Measurements from ENCODE around the gene FBRS. TPM values are rescaled to one million over a fixed set of nuclear protein-coding genes. Genes with fewer than 3 reads are reported as not detected.

Gene FBRS
- total RNA-seq, 1 donor from 2014 or later: 66.7 TPM

DNA sequence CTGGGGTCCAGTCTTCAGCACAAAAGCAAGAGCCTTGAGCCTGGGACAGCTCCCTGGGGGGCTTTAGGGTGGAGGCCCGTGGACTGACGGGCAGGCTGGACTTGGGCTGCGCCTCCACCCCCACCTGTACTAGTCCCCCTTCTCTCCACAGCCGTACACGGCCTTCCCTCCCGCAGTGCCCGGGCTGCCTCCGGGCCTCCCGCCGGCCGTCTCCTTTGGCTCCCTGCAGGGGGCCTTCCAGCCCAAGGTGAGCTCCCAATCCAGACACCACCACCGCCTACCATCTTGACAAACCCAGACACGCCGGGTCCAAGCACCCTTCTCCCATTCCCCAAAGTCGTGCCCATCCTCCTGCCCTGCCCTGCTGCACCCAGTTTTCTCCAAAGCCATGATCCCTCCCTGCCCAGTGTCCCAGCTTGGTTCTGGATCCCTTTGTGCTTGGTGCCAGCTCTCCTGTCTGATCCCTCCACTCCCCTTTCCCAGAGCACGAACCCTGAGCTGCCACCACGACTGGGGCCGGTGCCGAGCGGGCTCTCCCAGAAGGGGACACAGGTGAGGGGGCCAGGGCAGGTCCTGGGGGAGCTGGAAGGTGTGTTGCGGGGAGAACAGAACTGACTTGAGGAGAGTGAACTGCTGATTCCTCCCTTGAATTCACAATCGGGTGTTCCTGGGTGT is 7.1 kb downstream of the FBRS start:
- H3K27me3 Mint-ChIP-seq (ENCODE audit: unreplicated experiment): peaks cover 3% of the 10 kb centered on the region
- no peak for DNase-seq
- peaks cover 14% of the 10 kb centered on the region for H3K4me1 Mint-ChIP-seq (ENCODE audit: low read depth, unreplicated experiment)
- no peak for TF ChIP-seq CTCF (IDR thresholded peaks at IDR 0.05; ENCODE audit: partially characterized antibody, unreplicated experiment)
- H3K36me3 Mint-ChIP-seq (ENCODE audit: unreplicated experiment): peaks cover 17% of the 10 kb centered on the region
- H3K4me3 Mint-ChIP-seq (ENCODE audit: unreplicated experiment): no peak overlapping the region
- no peak overlapping the region for H3K27ac Mint-ChIP-seq (ENCODE audit: unreplicated experiment)
- H3K9me3 Mint-ChIP-seq (ENCODE audit: unreplicated experiment): peaks cover 4% of the 10 kb centered on the region

DNA sequence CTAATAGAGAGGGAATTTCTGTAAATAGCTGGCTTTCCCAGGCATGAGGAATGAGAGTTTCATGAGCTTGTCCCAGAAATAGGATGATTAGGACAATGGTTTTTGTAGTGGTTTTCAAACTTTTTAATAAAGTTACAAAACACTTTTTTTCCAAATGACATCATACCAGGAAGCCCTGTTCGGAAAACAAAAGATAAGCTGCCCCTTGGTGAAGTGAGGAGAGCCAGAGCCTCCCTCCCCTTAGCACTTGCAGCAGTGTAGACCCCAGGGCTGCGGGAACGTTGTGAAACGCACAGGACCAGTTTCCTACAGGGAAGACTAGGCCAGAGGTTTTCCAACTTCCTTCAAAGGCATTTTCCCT is 7.6 kb downstream of the FBRS start:
- Mint-ChIP-seq H3K9me3 (ENCODE audit: unreplicated experiment) (peaks cover 4% of the 10 kb centered on the region), H3K27me3 (ENCODE audit: unreplicated experiment) (peaks cover 4% of the 10 kb centered on the region), H3K4me1 (ENCODE audit: low read depth, unreplicated experiment) (peaks cover 9% of the 10 kb centered on the region), H3K36me3 (ENCODE audit: unreplicated experiment) (peaks cover 13% of the 10 kb centered on the region), H3K27ac (ENCODE audit: unreplicated experiment) (no peak overlapping the region), H3K4me3 (ENCODE audit: unreplicated experiment) (no peak overlapping the region)
- TF ChIP-seq CTCF (IDR thresholded peaks at IDR 0.05; ENCODE audit: partially characterized antibody, unreplicated experiment): no peak
- no peak for DNase-seq

GRCh38 chr16:30666681-30667080 is 8.4 kb downstream of the FBRS start:
- no peak for TF ChIP-seq CTCF (IDR thresholded peaks at IDR 0.05; ENCODE audit: partially characterized antibody, unreplicated experiment)
- H3K27me3 Mint-ChIP-seq (ENCODE audit: unreplicated experiment): peaks cover 7% of the 10 kb centered on the region
- H3K4me3 Mint-ChIP-seq (ENCODE audit: unreplicated experiment): no peak overlapping the region
- peaks cover 13% of the 10 kb centered on the region for H3K36me3 Mint-ChIP-seq (ENCODE audit: unreplicated experiment)
- DNase-seq: no peak
- no peak overlapping the region for H3K27ac Mint-ChIP-seq (ENCODE audit: unreplicated experiment)
- H3K4me1 Mint-ChIP-seq (ENCODE audit: low read depth, unreplicated experiment): peaks cover 5% of the 10 kb centered on the region
- H3K9me3 Mint-ChIP-seq (ENCODE audit: unreplicated experiment): peaks cover 4% of the 10 kb centered on the region

DNA sequence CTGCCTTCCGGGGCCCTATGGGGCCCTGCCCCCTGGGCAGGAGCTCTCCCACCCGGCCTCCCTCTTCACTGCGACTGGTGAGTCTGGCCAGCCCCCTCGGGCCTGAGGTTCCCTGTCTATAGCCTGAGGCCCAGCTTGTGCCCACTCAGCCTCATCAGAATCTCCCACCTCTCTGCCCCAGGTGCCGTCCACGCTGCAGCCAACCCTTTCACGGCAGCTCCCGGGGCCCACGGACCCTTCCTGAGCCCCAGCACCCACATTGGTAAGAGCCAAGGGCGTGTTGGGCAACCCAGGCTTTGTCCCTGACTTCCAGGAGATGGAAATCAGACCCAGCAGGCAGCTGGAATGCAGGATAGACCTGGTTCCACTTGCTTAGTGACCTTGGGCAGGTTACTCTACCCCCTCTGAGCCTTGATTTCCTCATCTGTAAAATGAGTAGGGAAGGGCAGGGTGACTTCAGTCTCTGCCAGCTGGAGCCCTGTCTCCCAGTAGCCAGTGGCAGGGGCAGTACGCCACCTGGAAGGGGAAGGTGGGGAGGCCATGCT is 9.2 kb downstream of the FBRS start:
- Mint-ChIP-seq H3K27ac (ENCODE audit: unreplicated experiment) (no peak overlapping the region), H3K36me3 (ENCODE audit: unreplicated experiment) (peaks cover 13% of the 10 kb centered on the region), H3K27me3 (ENCODE audit: unreplicated experiment) (peaks cover 7% of the 10 kb centered on the region), H3K4me1 (ENCODE audit: low read depth, unreplicated experiment) (peaks cover 5% of the 10 kb centered on the region), H3K9me3 (ENCODE audit: unreplicated experiment) (peaks cover 2% of the 10 kb centered on the region), H3K4me3 (ENCODE audit: unreplicated experiment) (no peak overlapping the region)
- DNase-seq: no peak
- TF ChIP-seq CTCF (IDR thresholded peaks at IDR 0.05; ENCODE audit: partially characterized antibody, unreplicated experiment): no peak

GRCh38 chr16:30668393-30668792 is 10.2 kb downstream of the FBRS start:
- Mint-ChIP-seq H3K4me3 (ENCODE audit: unreplicated experiment) (no peak overlapping the region), H3K27ac (ENCODE audit: unreplicated experiment) (no peak overlapping the region)

More at GRCh38 chr16:30668393-30668792, 10.2 kb downstream of the FBRS start:
- Mint-ChIP-seq H3K4me1 (ENCODE audit: low read depth, unreplicated experiment) (peaks cover under 1% of the 10 kb centered on the region), H3K27me3 (ENCODE audit: unreplicated experiment) (peaks cover 7% of the 10 kb centered on the region), H3K9me3 (ENCODE audit: unreplicated experiment) (no peaks in the 10 kb centered on the region), H3K36me3 (ENCODE audit: unreplicated experiment) (peaks cover 8% of the 10 kb centered on the region)
- no peak for DNase-seq
- no peak for TF ChIP-seq CTCF (IDR thresholded peaks at IDR 0.05; ENCODE audit: partially characterized antibody, unreplicated experiment)
